Karpas-422 (cell line): Measurements from ENCODE around the gene POLR3A. TPM values are rescaled to one million over a fixed set of nuclear protein-coding genes. Genes with fewer than 3 reads are reported as not detected.

Source experiments
- DNase-seq: peaks from one replicate; pipeline ENCODE4 v3.0.0-alpha.2; 2015
- H2AFZ ChIP-seq: fragments of 200-600 bp; sonication (generic); 2 replicates; pipeline ENCODE4 v1.6.1; 2014; ENCODE audit warnings: antibody characterized with exemption, low read length, mixed read lengths
- H3K27ac ChIP-seq: fragments of 200-600 bp; sonication (generic); 2 replicates; pipeline ENCODE4 v1.5.1; 2014; ENCODE audit warnings: mild to moderate bottlenecking, low read length, moderate library complexity
- H3K27me3 ChIP-seq: fragments of 200-600 bp; sonication (generic); 2 replicates; pipeline ENCODE4 v1.6.1; 2014; ENCODE audit warnings: low read length, mixed read lengths
- H3K36me3 ChIP-seq: fragments of 200-600 bp; sonication (generic); 2 replicates; pipeline ENCODE4 v1.6.1; 2014; ENCODE audit warnings: low read length, mixed read lengths; ENCODE audit not compliant: insufficient read depth
- H3K4me1 ChIP-seq: fragments of 200-600 bp; sonication (generic); 2 replicates; pipeline ENCODE4 v1.6.1; 2014; ENCODE audit warnings: mild to moderate bottlenecking, low read length, mixed read lengths
- H3K4me2 ChIP-seq: fragments of 200-600 bp; sonication (generic); 2 replicates; pipeline ENCODE4 v1.6.1; 2014; ENCODE audit warnings: low read length, low read depth, mild to moderate bottlenecking; ENCODE audit not compliant: poor library complexity, severe bottlenecking
- H3K4me3 ChIP-seq: fragments of 200-600 bp; sonication (generic); 2 replicates; pipeline ENCODE4 v1.5.1; 2014; ENCODE audit warnings: mild to moderate bottlenecking, antibody characterized with exemption, low read length, mixed read lengths
- H3K79me2 ChIP-seq: fragments of 200-600 bp; sonication (generic); 2 replicates; pipeline ENCODE4 v1.6.1; 2014; ENCODE audit warnings: mild to moderate bottlenecking, low read length, mixed read lengths
- H3K9ac ChIP-seq: fragments of 200-600 bp; sonication (generic); 2 replicates; pipeline ENCODE4 v1.6.0; 2014; ENCODE audit warnings: low read length
- H3K9me2 ChIP-seq: fragments of 200-600 bp; sonication (generic), shearing (Covaris generic); replicated peaks from 2 replicates; pipeline ENCODE4 v1.6.0; 2014; ENCODE audit warnings: mild to moderate bottlenecking, low read length, moderate library complexity; ENCODE audit not compliant: insufficient read depth
- H3K9me3 ChIP-seq: fragments of 300-700, 200-600 bp; sonication (generic); 2 replicates; pipeline ENCODE4 v1.6.1; 2014; ENCODE audit warnings: low read length, mixed read lengths
- H4K20me1 ChIP-seq: fragments of 200-600 bp; sonication (generic); 2 replicates; pipeline ENCODE4 v1.6.1; 2014; ENCODE audit warnings: mild to moderate bottlenecking, antibody characterized with exemption, low read length, low read depth; ENCODE audit not compliant: insufficient read depth
- total RNA-seq: library from RNA; depleted of rRNA; stranded (reverse); fragments of >200 nt; shearing (Covaris generic); gene quantifications from 2 replicates; pipeline ENCODE4 v1.2.3, GENCODE V29; 2014; ENCODE audit warnings: low replicate concordance

Gene POLR3A
- total RNA-seq, 1 experiment from 2014 or later = 17.7 TPM

DNA sequence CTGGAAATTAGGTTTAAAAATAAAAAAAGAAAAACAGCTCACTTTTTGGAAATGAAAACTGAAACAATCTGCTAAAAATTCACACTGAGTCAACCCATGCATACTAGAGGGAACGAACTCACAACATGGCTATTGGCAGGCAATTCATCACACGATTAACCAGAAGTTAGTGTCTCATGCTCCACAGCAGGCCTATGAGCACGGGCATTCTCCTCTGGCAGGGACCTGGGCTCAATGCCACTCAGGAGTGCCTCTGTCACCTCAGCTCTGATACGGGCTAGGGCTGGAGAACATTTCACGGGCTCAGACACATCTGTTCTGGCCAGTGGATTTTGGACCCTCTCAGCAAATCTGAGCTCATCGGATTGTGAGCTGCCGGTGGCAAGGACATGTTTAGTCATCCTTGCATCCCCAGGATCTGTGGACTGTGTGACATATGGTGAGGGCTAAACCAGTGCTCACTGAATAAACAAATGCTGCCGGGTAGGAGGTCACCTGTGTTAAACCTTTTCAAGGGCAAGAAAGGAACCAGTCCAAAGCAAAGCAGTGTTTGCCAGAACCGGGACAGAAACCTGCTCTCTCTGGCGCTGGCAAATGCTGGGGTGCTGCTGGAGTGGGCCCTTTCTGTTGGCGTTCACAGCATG lies 40.1 kb downstream of the POLR3A start:
- H3K9me2 ChIP-seq = no peaks in the 10 kb centered on the region
- no peak overlapping the region for H3K4me2 ChIP-seq
- H3K36me3 ChIP-seq = peaks cover 58% of the 10 kb centered on the region
- no peak overlapping the region for H3K9ac ChIP-seq
- H4K20me1 ChIP-seq = 0 out of 2 replicates have a peak, but pooled peaks cover 4% of the 10 kb centered on the region
- no peaks in the 10 kb centered on the region for H3K9me3 ChIP-seq
- H3K79me2 ChIP-seq = no peaks in the 10 kb centered on the region
- H3K4me1 ChIP-seq = no peaks in the 10 kb centered on the region
- no peak for DNase-seq
- no peak overlapping the region for H2AFZ ChIP-seq
- no peaks in the 10 kb centered on the region for H3K27me3 ChIP-seq
- no peak overlapping the region for H3K27ac ChIP-seq
- H3K4me3 ChIP-seq = no peak overlapping the region

DNA sequence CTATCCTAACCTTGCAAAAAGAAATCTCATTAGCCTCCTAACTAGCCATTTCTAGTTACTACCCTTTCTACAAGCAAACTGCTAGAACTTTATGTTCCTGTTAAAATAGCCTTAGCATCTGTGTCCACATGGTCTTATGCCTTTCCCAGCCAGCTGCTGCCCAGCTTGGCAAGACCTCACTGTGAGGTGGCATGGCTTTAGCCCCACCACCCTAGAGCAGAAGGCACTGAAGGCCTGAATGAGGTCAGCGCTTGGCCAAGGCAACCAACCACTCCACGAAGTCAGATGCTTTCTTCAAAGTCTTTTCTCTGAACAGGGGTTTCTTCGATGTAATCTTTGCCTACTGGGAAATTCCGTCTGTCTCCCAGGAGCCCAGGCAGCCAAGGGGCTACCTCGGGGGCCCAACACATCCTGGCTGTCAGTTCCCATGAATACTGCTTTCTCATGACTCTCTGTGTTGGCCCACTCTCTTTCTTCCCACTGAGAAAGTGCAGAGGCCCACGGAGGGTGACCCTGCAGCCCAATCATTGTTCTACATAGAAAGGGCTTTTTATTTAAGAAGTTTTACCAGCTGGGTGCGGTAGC lies 41.6 kb downstream of the POLR3A start:
- Histone ChIP-seq H3K36me3 (peaks cover 54% of the 10 kb centered on the region), H3K4me2 (no peak overlapping the region), H3K9ac (no peak overlapping the region)

DNA sequence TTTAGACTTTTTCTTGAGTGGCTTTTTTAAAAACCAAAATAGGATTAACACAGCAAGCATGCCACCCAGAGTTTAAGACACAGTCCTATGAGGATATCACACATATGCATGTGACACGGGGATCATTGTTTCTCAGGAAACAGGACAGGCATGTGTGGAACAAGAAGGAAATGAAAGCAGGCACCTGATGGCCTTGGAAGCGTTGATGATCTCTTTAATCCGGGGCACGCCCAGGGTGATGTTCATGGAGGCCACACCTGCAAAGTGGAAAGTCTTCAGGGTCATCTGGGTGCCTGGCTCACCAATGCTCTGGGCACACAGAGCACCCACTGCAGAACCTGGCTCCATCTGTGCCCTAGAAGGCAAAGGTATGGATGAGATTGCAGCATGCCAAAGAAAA lies 44.3 kb downstream of the POLR3A start:
- H3K27ac ChIP-seq = no peak overlapping the region
- H3K9me3 ChIP-seq = no peaks in the 10 kb centered on the region
- H3K36me3 ChIP-seq = peaks cover 56% of the 10 kb centered on the region
- H3K9ac ChIP-seq = no peak overlapping the region
- H4K20me1 ChIP-seq = no peaks in the 10 kb centered on the region
- no peaks in the 10 kb centered on the region for H3K4me1 ChIP-seq
- H3K4me3 ChIP-seq = no peak overlapping the region
- no peak for DNase-seq
- no peaks in the 10 kb centered on the region for H3K79me2 ChIP-seq
- H3K9me2 ChIP-seq = no peaks in the 10 kb centered on the region
- H3K27me3 ChIP-seq = no peaks in the 10 kb centered on the region
- no peak overlapping the region for H2AFZ ChIP-seq
- H3K4me2 ChIP-seq = no peak overlapping the region

More for the DNA sequence above, 41.6 kb downstream of the POLR3A start:
- no peaks in the 10 kb centered on the region for H3K79me2 ChIP-seq
- no peaks in the 10 kb centered on the region for H3K9me2 ChIP-seq
- no peak overlapping the region for H3K27ac ChIP-seq
- H4K20me1 ChIP-seq = no peaks in the 10 kb centered on the region
- no peaks in the 10 kb centered on the region for H3K27me3 ChIP-seq
- no peak for DNase-seq
- no peaks in the 10 kb centered on the region for H3K9me3 ChIP-seq
- no peaks in the 10 kb centered on the region for H3K4me1 ChIP-seq
- H2AFZ ChIP-seq = no peak overlapping the region
- H3K4me3 ChIP-seq = no peak overlapping the region

- H3K9me3 ChIP-seq = no peaks in the 10 kb centered on the region
- DNase-seq = no peak
- no peak overlapping the region for H2AFZ ChIP-seq
- H3K27ac ChIP-seq = no peak overlapping the region
- H3K4me1 ChIP-seq = no peaks in the 10 kb centered on the region
- H3K27me3 ChIP-seq = no peaks in the 10 kb centered on the region
- peaks cover 49% of the 10 kb centered on the region for H3K36me3 ChIP-seq
- H3K9me2 ChIP-seq = no peaks in the 10 kb centered on the region
- H3K9ac ChIP-seq = no peak overlapping the region
- H4K20me1 ChIP-seq = no peaks in the 10 kb centered on the region
- no peak overlapping the region for H3K4me2 ChIP-seq
- no peaks in the 10 kb centered on the region for H3K79me2 ChIP-seq
- H3K4me3 ChIP-seq = no peak overlapping the region
Observed at GRCh38 chr10:77983384-77984341, 45.7 kb downstream of the POLR3A start.

- Histone ChIP-seq H4K20me1 (no peaks in the 10 kb centered on the region), H3K79me2 (no peaks in the 10 kb centered on the region), H3K4me1 (no peaks in the 10 kb centered on the region), H3K4me3 (no peak overlapping the region), H3K9me2 (no peaks in the 10 kb centered on the region), H2AFZ (no peak overlapping the region), H3K27me3 (no peaks in the 10 kb centered on the region), H3K36me3 (peaks cover 43% of the 10 kb centered on the region; the same call in 1 of the 2 replicates), H3K27ac (no peak overlapping the region), H3K9ac (no peak overlapping the region), H3K9me3 (no peaks in the 10 kb centered on the region), H3K4me2 (no peak overlapping the region)
- no peak for DNase-seq
Observed at GRCh38 chr10:77981281-77981680, 48.0 kb downstream of the POLR3A start.

DNA sequence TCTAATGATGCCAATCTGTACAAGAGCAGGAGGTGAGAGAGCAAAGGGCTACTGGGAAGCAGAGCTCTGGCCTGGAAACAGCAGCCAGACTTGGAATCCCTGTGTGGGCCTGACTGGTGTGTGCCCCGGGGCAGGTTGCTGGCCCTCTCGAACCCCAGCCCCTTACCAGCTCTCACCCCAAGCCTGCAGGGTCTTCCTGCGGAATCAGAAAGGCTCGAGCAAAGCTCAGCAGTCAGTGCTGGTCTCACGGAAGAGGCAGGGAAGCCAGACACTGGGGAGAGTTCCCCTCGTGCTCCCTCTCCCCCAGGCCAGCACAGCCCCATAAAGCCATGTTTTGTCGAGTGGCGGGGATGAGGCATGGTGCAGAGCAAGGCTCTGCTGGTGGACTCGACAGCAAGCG lies 50.1 kb downstream of the POLR3A start:
- Histone ChIP-seq H3K9me2 (no peaks in the 10 kb centered on the region), H3K4me3 (no peak overlapping the region), H3K27me3 (no peaks in the 10 kb centered on the region), H3K9me3 (no peaks in the 10 kb centered on the region), H4K20me1 (no peaks in the 10 kb centered on the region), H3K4me1 (no peaks in the 10 kb centered on the region), H3K9ac (no peak overlapping the region), H3K79me2 (no peaks in the 10 kb centered on the region), H3K36me3 (peaks cover 35% of the 10 kb centered on the region; the same call in 1 of the 2 replicates), H2AFZ (no peak overlapping the region), H3K27ac (no peak overlapping the region), H3K4me2 (no peak overlapping the region)
- DNase-seq = no peak

GRCh38 chr10:77978360-77978759 lies 51.0 kb downstream of the POLR3A start:
- Histone ChIP-seq H3K79me2 (no peaks in the 10 kb centered on the region), H3K4me1 (no peaks in the 10 kb centered on the region), H3K4me3 (no peak overlapping the region), H3K9me3 (no peaks in the 10 kb centered on the region), H3K36me3 (peaks cover 29% of the 10 kb centered on the region; the same call in 1 of the 2 replicates), H3K27ac (no peak overlapping the region), H3K4me2 (no peak overlapping the region), H3K9me2 (no peaks in the 10 kb centered on the region), H3K27me3 (no peaks in the 10 kb centered on the region), H2AFZ (no peak overlapping the region), H4K20me1 (no peaks in the 10 kb centered on the region), H3K9ac (no peak overlapping the region)
- DNase-seq = no peak

- Histone ChIP-seq H3K36me3 (peaks cover 26% of the 10 kb centered on the region; the same call in 1 of the 2 replicates), H3K27ac (no peak overlapping the region), H3K4me1 (no peaks in the 10 kb centered on the region), H3K79me2 (no peaks in the 10 kb centered on the region), H3K27me3 (no peaks in the 10 kb centered on the region), H4K20me1 (no peaks in the 10 kb centered on the region), H3K9me2 (no peaks in the 10 kb centered on the region), H3K9me3 (no peaks in the 10 kb centered on the region), H3K9ac (no peak overlapping the region), H3K4me3 (no peak overlapping the region), H2AFZ (no peak overlapping the region), H3K4me2 (no peak overlapping the region)
- no peak for DNase-seq
Observed at GRCh38 chr10:77977934-77978333, 51.4 kb downstream of the POLR3A start.
